A549 (cell line): Measurements from ENCODE around the gene SPARC. TPM values are rescaled to one million over a fixed set of nuclear protein-coding genes. Genes with fewer than 3 reads are reported as not detected.

Source experiments
- ATAC-seq, 2 experiments: fragments of 200-7000 bp in 1 of 2; fragments of >200 bp in 1 of 2; cut with Nextera tagmentation in 1 of 2; cut with Tn5 transposase in 1 of 2; 3 replicates each; pipeline versions ENCODE4 v1.8.0 to v1.9.1; 2018 to 2020; ENCODE audit warnings: mild to moderate bottlenecking in 1 of 2, moderate library complexity in 1 of 2
- CTCF ChIA-PET: fragments of 300-600 bp; sonication (Branson Sonifier 250); formaldehyde crosslinking; extraction: SDS; loops from one replicate; lab custom pipeline; 2021; ENCODE audit warnings: antibody characterized with exemption, inconsistent platforms; lab: Yijun Ruan, JAX
- POLR2A ChIA-PET: fragments of 350-600 bp; formaldehyde crosslinking; extraction: SDS; loops from one replicate; lab custom pipeline; 2021; ENCODE audit warnings: antibody characterized with exemption, inconsistent platforms; lab: Yijun Ruan, JAX
- DNase-seq, 2 experiments: peaks; one replicate each; pipeline versions ENCODE4 v3.0.0 to v3.0.0-alpha.2; 2011 to 2016; ENCODE audit warnings: low read depth in 1 of 2, low spot score in 1 of 2
- FAIRE-seq: peaks from 2 replicates; lab custom pipeline; 2011; peaks lifted over from hg19 to GRCh38; lab: Jason Lieb, UNC
- H3K27ac ChIP-seq, 2 experiments: fragments of >200 bp; sonication (Bioruptor Twin); formaldehyde crosslinking; 3 replicates each; pipeline ENCODE4 v1.5.1; 2016 to 2017
- H3K4me1 ChIP-seq: fragments of >200 bp; sonication (Bioruptor Twin); formaldehyde crosslinking; 3 replicates; pipeline ENCODE4 v1.6.1; 2016
- H3K4me2 ChIP-seq: fragments of >200 bp; sonication (Bioruptor Twin); formaldehyde crosslinking; 3 replicates; pipeline ENCODE4 v1.6.1; 2016
- H3K4me3 ChIP-seq: fragments of >200 bp; sonication (Bioruptor Twin); formaldehyde crosslinking; 3 replicates; pipeline ENCODE4 v1.5.1; 2016
- H3K9me3 ChIP-seq: fragments of >200 bp; sonication (Bioruptor Twin); formaldehyde crosslinking; 3 replicates; pipeline ENCODE4 v1.6.1; 2016
- BCL3 ChIP-seq: fragments of >200 bp; sonication (Bioruptor Twin); formaldehyde crosslinking; IDR thresholded peaks from 3 replicates; pipeline ENCODE4 v1.6.1; 2016
- CBX2 ChIP-seq: fragments of 200-600 bp; sonication (generic); IDR thresholded peaks from 2 replicates; pipeline ENCODE4 v1.6.1; 2016; ENCODE audit warnings: low read depth, mild to moderate bottlenecking, borderline replicate concordance
- CBX8 ChIP-seq: fragments of 200-600 bp; sonication (generic); IDR thresholded peaks from 2 replicates; pipeline ENCODE4 v1.6.1; 2016
- CHD2 ChIP-seq: fragments of 150-350 bp; IDR thresholded peaks from 2 replicates; pipeline ENCODE4 v1.6.1; 2014; ENCODE audit warnings: low read length; ENCODE audit not compliant: partially characterized antibody
- CHD4 ChIP-seq: fragments of 200-600 bp; sonication (generic); IDR thresholded peaks from 2 replicates; pipeline ENCODE4 v1.6.1; 2016; ENCODE audit warnings: antibody characterized with exemption, mild to moderate bottlenecking, borderline replicate concordance
- EHMT2 ChIP-seq: fragments of 200-600 bp; sonication (generic); IDR thresholded peaks from 2 replicates; pipeline ENCODE4 v1.6.1; 2016; ENCODE audit warnings: antibody characterized with exemption, low read depth, mild to moderate bottlenecking, moderate library complexity
- FOSB ChIP-seq: fragments of 250-450 bp; sonication (Bioruptor Pico); IDR thresholded peaks from 2 replicates; pipeline ENCODE4 v1.5.0; 2020; ENCODE audit warnings: mild to moderate bottlenecking, moderate library complexity
- FOXS1 ChIP-seq: fragments of 250-450 bp; sonication (Bioruptor Pico); IDR thresholded peaks from 2 replicates; pipeline ENCODE4 v1.5.0; 2020; ENCODE audit warnings: mild to moderate bottlenecking, moderate library complexity
- HOXA7 ChIP-seq: fragments of 250-450 bp; sonication (Bioruptor Pico); IDR thresholded peaks from 2 replicates; pipeline ENCODE4 v1.5.0; 2020; ENCODE audit warnings: mild to moderate bottlenecking, moderate library complexity
- JUNB ChIP-seq: fragments of >200 bp; sonication (Bioruptor Twin); formaldehyde crosslinking; IDR thresholded peaks from 2 replicates; pipeline ENCODE4 v1.6.1; 2016
- KDM5A ChIP-seq: fragments of 200-600 bp; sonication (generic); IDR thresholded peaks from 2 replicates; pipeline ENCODE4 v1.6.1; 2016; ENCODE audit warnings: antibody characterized with exemption, mild to moderate bottlenecking
- MAFK ChIP-seq: fragments of 450-650 bp; IDR thresholded peaks from 2 replicates; pipeline ENCODE4 v1.6.1; 2014; ENCODE audit not compliant: partially characterized antibody
- MAZ ChIP-seq: fragments of 150-350 bp; IDR thresholded peaks from 2 replicates; pipeline ENCODE4 v1.6.1; 2014; ENCODE audit warnings: antibody characterized with exemption, low read depth, low read length, borderline replicate concordance
- MYC ChIP-seq: IDR thresholded peaks from 2 replicates; pipeline ENCODE4 v1.6.1; 2012; ENCODE audit warnings: mild to moderate bottlenecking, inconsistent platforms, low read length, improper control_type of control experiment, borderline replicate concordance
- NFE2L2 ChIP-seq: fragments of 150-350 bp; conservative IDR thresholded peaks from 2 replicates; pipeline ENCODE4 v1.6.1; 2014; ENCODE audit warnings: low read length
- POLR2A ChIP-seq: IDR thresholded peaks from 2 replicates; pipeline ENCODE4 v1.6.1; 2012; ENCODE audit warnings: mild to moderate bottlenecking, low read length
- POLR2AphosphoS2 ChIP-seq: conservative IDR thresholded peaks from 2 replicates; pipeline ENCODE4 v1.6.1; 2012; ENCODE audit warnings: low read length, improper control_type of control experiment, inconsistent platforms
- RARB ChIP-seq: fragments of 250-450 bp; sonication (Bioruptor Pico); IDR thresholded peaks from 2 replicates; pipeline ENCODE4 v1.8.0; 2021; ENCODE audit warnings: mild to moderate bottlenecking, moderate library complexity
- REST ChIP-seq: fragments of 200-600 bp; sonication (generic); IDR thresholded peaks from 2 replicates; pipeline ENCODE4 v1.6.1; 2016; ENCODE audit warnings: antibody characterized with exemption, mild to moderate bottlenecking, moderate library complexity
- RFX5 ChIP-seq: fragments of 450-650 bp; IDR thresholded peaks from 2 replicates; pipeline ENCODE4 v1.7.1; 2014; ENCODE audit warnings: antibody characterized with exemption, mild to moderate bottlenecking, moderate library complexity
- TFCP2L1 ChIP-seq: fragments of 250-450 bp; sonication (Bioruptor Pico); IDR thresholded peaks from 2 replicates; pipeline ENCODE4 v1.5.0; 2021; ENCODE audit warnings: mild to moderate bottlenecking
- USF2 ChIP-seq: fragments of 450-650 bp; IDR thresholded peaks from 2 replicates; pipeline ENCODE4 v1.6.1; 2014; ENCODE audit warnings: antibody characterized with exemption
- ZSCAN20 ChIP-seq: fragments of 250-450 bp; sonication (Bioruptor Pico); IDR thresholded peaks from 2 replicates; pipeline ENCODE4 v1.8.0; 2022; ENCODE audit warnings: mild to moderate bottlenecking, moderate library complexity
- WGBS: methylation state at CpG from one replicate; pipeline ENCODE4 v1.1.6; 2017; ENCODE audit errors: missing lambda C conversion rate; 5-methylcytosine and 5-hydroxymethylcytosine counted together
- polyA plus RNA-seq, 4 experiments: library from polyadenylated mRNA; depleted of rRNA in 3 of 4; stranded (reverse); fragments of >200 nt; fragmentation: RNase III in 1 of 4; extraction: RNeasy Plus Mini Kit Qiagen cat#74134 plus additional on column Dnase treatment in 1 of 4; gene quantifications; 2 replicates in 3 of 4; 3 replicates in 1 of 4; pipeline ENCODE4 v1.2.3, GENCODE V29; 2011 to 2017
- TF ChIP-seq, protein P1 (sequence below): fragments of 250-450 bp; sonication (Bioruptor Pico); IDR thresholded peaks from 2 replicates; pipeline ENCODE4 v1.5.0; 2020; ENCODE audit warnings: low read depth, mild to moderate bottlenecking, moderate library complexity

The SPARC gene
- polyA plus RNA-seq, 2 of the 4 experiments (the other 2 are of a cell fraction): 33.8 to 45.7 TPM

GRCh38 chr5:151632941-151633340 is 53.8 kb downstream of the SPARC start:
- Histone ChIP-seq H3K9me3 (0 out of 3 replicates have a peak, but pooled peaks cover 4% of the 10 kb centered on the region), H3K27ac (no peak overlapping the region), H3K4me1 (no peaks in the 10 kb centered on the region), H3K4me3 (no peak overlapping the region), H3K4me2 (no peak overlapping the region)
- TF ChIP-seq CBX2 (no peak), MAZ (no peak), RFX5 (no peak)
- FAIRE-seq: no peak
- POLR2A ChIA-PET: no interaction called here
- CTCF ChIA-PET: no interaction called here
- no peak for DNase-seq
- ATAC-seq: no peak
- 68% methylated on average over 8 of the region's 8 CpGs for WGBS

DNA sequence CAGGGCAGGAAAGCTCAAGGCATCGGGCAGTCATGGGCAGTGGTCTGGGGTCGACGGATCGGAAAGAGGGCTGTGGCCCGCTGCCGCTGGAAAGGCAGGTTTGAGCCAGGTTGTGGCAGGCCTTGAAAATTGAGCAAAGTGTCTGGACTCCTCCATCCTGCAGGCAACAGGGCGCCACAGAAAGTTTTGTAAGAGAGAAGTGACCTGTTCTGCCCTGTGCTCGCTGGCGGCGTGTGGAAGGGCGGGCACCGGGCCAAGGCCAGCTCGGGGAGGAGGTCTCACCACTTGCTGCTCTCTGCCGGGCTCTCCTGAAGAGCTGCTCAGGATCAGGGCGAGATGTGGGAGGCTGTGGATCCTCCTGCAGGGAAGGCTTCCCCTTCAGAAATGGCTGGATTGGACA is 54.2 kb downstream of the SPARC start:
- DNase-seq: no peak
- ATAC-seq: peak in 1 of 2 experiments; percentile 10; a peak in 2 of 6 replicates
- no peak for FAIRE-seq

GRCh38 chr5:151631941-151632340 is 54.8 kb downstream of the SPARC start:
- Histone ChIP-seq H3K4me2 (no peak overlapping the region), H3K4me3 (no peak overlapping the region)
- WGBS: 81% methylated on average over 5 of the region's 5 CpGs
- CTCF ChIA-PET: interaction anchor here (1.3 kb wide), 1 partner anchor 186 kb away, joined by 3 read pairs; no protein-coding TSS in a partner anchor
- POLR2A ChIA-PET: no interaction called here
- TF ChIP-seq REST: no peak
- no peak for TF ChIP-seq RFX5
- no peak for TF ChIP-seq FOXS1 (CRISPR knock-in tag)
- no peak for TF ChIP-seq RARB (CRISPR knock-in tag)
- TF ChIP-seq, all 56 proteins: peak for 0
- Histone ChIP-seq H3K9me3 (0 out of 3 replicates have a peak, but pooled peaks cover 4% of the 10 kb centered on the region), H3K27ac (no peak overlapping the region), H3K4me1 (no peaks in the 10 kb centered on the region)
- FAIRE-seq (no peak), DNase-seq (no peak), ATAC-seq (no peak)

More for the DNA sequence above, 54.2 kb downstream of the SPARC start:
- no peaks in the 10 kb centered on the region for H3K4me1 ChIP-seq
- H3K4me3 ChIP-seq: no peak overlapping the region
- WGBS: 51% methylated on average over 15 of the region's 15 CpGs
- POLR2A ChIA-PET: no interaction called here
- TF ChIP-seq HOXA7 (CRISPR knock-in tag) (no peak), POLR2AphosphoS2 (no peak), MYC (no peak), KDM5A (no peak), RARB (CRISPR knock-in tag) (no peak), EHMT2 (no peak), MAFK (no peak), CHD2 (no peak), ZSCAN20 (CRISPR knock-in tag) (no peak), NFE2L2 (no peak), TFCP2L1 (no peak), USF2 (no peak), POLR2A (no peak), FOXS1 (CRISPR knock-in tag) (no peak), CHD4 (no peak), BCL3 (no peak), JUNB (no peak), FOSB (CRISPR knock-in tag) (no peak), CBX8 (no peak)
- TF ChIP-seq, protein P1, sequence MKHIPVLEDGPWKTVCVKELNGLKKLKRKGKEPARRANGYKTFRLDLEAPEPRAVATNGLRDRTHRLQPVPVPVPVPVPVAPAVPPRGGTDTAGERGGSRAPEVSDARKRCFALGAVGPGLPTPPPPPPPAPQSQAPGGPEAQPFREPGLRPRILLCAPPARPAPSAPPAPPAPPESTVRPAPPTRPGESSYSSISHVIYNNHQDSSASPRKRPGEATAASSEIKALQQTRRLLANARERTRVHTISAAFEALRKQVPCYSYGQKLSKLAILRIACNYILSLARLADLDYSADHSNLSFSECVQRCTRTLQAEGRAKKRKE: no peak
- H3K9me3 ChIP-seq: 0 out of 3 replicates have a peak, but pooled peaks cover 4% of the 10 kb centered on the region
- H3K27ac ChIP-seq: no peak overlapping the region
- no peak overlapping the region for H3K4me2 ChIP-seq
- CTCF ChIA-PET: no interaction called here
